K562 (cell line): ENCODE measurements around the gene IDUA. TPM values are rescaled to one million over a fixed set of nuclear protein-coding genes. Genes with fewer than 3 reads are reported as not detected.

Source experiments
- ATAC-seq: fragments of 200-7000 bp; cut with Tn5 transposase; 3 replicates; pipeline ENCODE4 v1.9.1; 2020; ENCODE audit warnings: moderate library complexity
- BruUV-seq: library from RNA; stranded (reverse); fragments of 400-500 nt; replicated peaks from 2 replicates; lab custom pipeline; 2021; lab: Mats Ljungman, UMichigan
- CTCF ChIA-PET: fragments of 300-600 bp; formaldehyde crosslinking; extraction: SDS; loops from one replicate; lab custom pipeline; 2021; ENCODE audit warnings: low intra/inter-chr PET ratio; lab: Yijun Ruan, JAX
- POLR2A ChIA-PET: fragments of 300-600, 350-650 bp; sonication (Branson Sonifier 250); formaldehyde crosslinking; extraction: SDS; loops from one replicate; lab custom pipeline; 2021; ENCODE audit warnings: antibody characterized with exemption, inconsistent platforms; lab: Yijun Ruan, JAX
- DNase-seq, 4 experiments: peaks; one replicate each; pipeline versions ENCODE4 v3.0.0 to v3.0.0-alpha.2; 2011 to 2018; ENCODE audit warnings: low spot score in 3 of 4, mixed read lengths in 3 of 4; ENCODE audit errors: extremely low read depth in 1 of 4
- FAIRE-seq: peaks from 2 replicates; lab custom pipeline; 2011; peaks lifted over from hg19 to GRCh38; lab: Jason Lieb, UNC
- H2AFZ ChIP-seq: 2 replicates; pipeline ENCODE4 v1.6.0; 2011; ENCODE audit warnings: low read depth, low read length, control low read depth, inconsistent platforms
- H3K27ac ChIP-seq: fragments of 200-600 bp; 3 replicates; pipeline ENCODE4 v1.8.0; 2011; ENCODE audit warnings: low read depth, mild to moderate bottlenecking, control low read depth, inconsistent platforms, low read length, moderate library complexity, mixed read lengths; ENCODE audit errors: extremely low read depth
- H3K27me3 ChIP-seq, 2 experiments: fragments of 300-600 bp in 1 of 2; 2 replicates in 1 of 2; 3 replicates in 1 of 2; pipeline versions ENCODE4 v1.6.0 to v1.8.0; 2011; ENCODE audit warnings: inconsistent platforms in 2 of 2, low read length in 2 of 2, mild to moderate bottlenecking in 1 of 2, mixed read lengths in 1 of 2, moderate library complexity in 1 of 2; ENCODE audit not compliant: control insufficient read depth in 2 of 2, insufficient read depth in 2 of 2
- H3K36me3 ChIP-seq: fragments of 300-600 bp; 3 replicates; pipeline ENCODE4 v1.8.0; 2011; ENCODE audit warnings: mild to moderate bottlenecking, low read length, inconsistent platforms; ENCODE audit not compliant: control insufficient read depth, insufficient read depth
- H3K4me1 ChIP-seq, 2 experiments: fragments of 200-600 bp in 1 of 2; replicated peaks in 1 of 2; 2 replicates in 1 of 2; 3 replicates in 1 of 2; pipeline versions ENCODE4 v1.5.1 to v1.8.0; 2011; ENCODE audit warnings: inconsistent platforms in 2 of 2, low read length in 2 of 2, mild to moderate bottlenecking in 1 of 2, mixed read lengths in 1 of 2, moderate library complexity in 1 of 2; ENCODE audit not compliant: control insufficient read depth in 2 of 2, insufficient read depth in 2 of 2
- H3K4me2 ChIP-seq: 2 replicates; pipeline ENCODE4 v1.6.1; 2011; ENCODE audit warnings: low read length, control low read depth, inconsistent platforms, mixed read lengths; ENCODE audit not compliant: insufficient read depth
- H3K4me3 ChIP-seq: fragments of 200-600 bp; sonication (generic), shearing (Covaris generic); 2 replicates; pipeline ENCODE4 v1.5.1; 2016; ENCODE audit warnings: control low read depth, inconsistent platforms
- H3K79me2 ChIP-seq: fragments of 200-600 bp; 3 replicates; pipeline ENCODE4 v1.8.0; 2011; ENCODE audit warnings: low read length, inconsistent platforms; ENCODE audit not compliant: control insufficient read depth, insufficient read depth
- H3K9ac ChIP-seq, 2 experiments: 2 replicates each; pipeline versions ENCODE4 v1.6.0 to v1.6.1; 2011; ENCODE audit warnings: low read depth in 2 of 2, low read length in 2 of 2, control low read depth in 1 of 2, inconsistent platforms in 1 of 2, mild to moderate bottlenecking in 1 of 2, mixed read lengths in 1 of 2; ENCODE audit not compliant: insufficient read depth in 1 of 2
- H3K9me1 ChIP-seq: one replicate; pipeline ENCODE4 v1.6.0; 2011; ENCODE audit warnings: inconsistent platforms, mild to moderate bottlenecking, low read length, moderate library complexity; ENCODE audit not compliant: control insufficient read depth, insufficient read depth
- H3K9me3 ChIP-seq: replicated peaks from 2 replicates; pipeline ENCODE4 v1.5.1; 2011; ENCODE audit warnings: low read depth, low read length, inconsistent platforms; ENCODE audit not compliant: control insufficient read depth, insufficient read depth
- H4K20me1 ChIP-seq: replicated peaks from 2 replicates; pipeline ENCODE4 v1.6.1; 2011; ENCODE audit warnings: low read length, inconsistent platforms, mixed read lengths; ENCODE audit not compliant: control insufficient read depth, insufficient read depth
- ATF7 ChIP-seq: fragments of 450-650 bp; IDR thresholded peaks from 2 replicates; pipeline ENCODE4 v1.7.1; 2014; ENCODE audit warnings: mild to moderate bottlenecking, moderate library complexity
- C11orf30 ChIP-seq: fragments of 450-650 bp; IDR thresholded peaks from 2 replicates; pipeline ENCODE4 v1.6.1; 2016; ENCODE audit warnings: low read depth, mild to moderate bottlenecking
- CREB1 ChIP-seq, 2 experiments: sonication (generic) in 1 of 2; formaldehyde crosslinking in 1 of 2; IDR thresholded peaks; 2 replicates each; pipeline versions ENCODE4 v1.6.1 to v1.8.0; 2012 to 2022; ENCODE audit warnings: inconsistent platforms in 1 of 2, mild to moderate bottlenecking in 1 of 2, missing genetic modification reagents in 1 of 2, moderate library complexity in 1 of 2
- EP400 ChIP-seq: fragments of 450-650 bp; IDR thresholded peaks from 2 replicates; pipeline ENCODE4 v1.6.1; 2017; ENCODE audit warnings: antibody characterized with exemption, mild to moderate bottlenecking, moderate library complexity
- HLTF ChIP-seq: fragments of 450-650 bp; IDR thresholded peaks from 2 replicates; pipeline ENCODE4 v1.6.1; 2016
- KAT7 ChIP-seq: sonication (generic); formaldehyde crosslinking; IDR thresholded peaks from 2 replicates; pipeline ENCODE4 v1.8.0; 2022; ENCODE audit warnings: missing genetic modification reagents, mild to moderate bottlenecking, borderline replicate concordance
- MAZ ChIP-seq, 2 experiments: fragments of 450-650 bp in 1 of 2; sonication (generic) in 1 of 2; formaldehyde crosslinking; IDR thresholded peaks in 1 of 2; conservative IDR thresholded peaks in 1 of 2; 2 replicates each; pipeline versions ENCODE4 v1.4.0 to v1.5.0; 2020; ENCODE audit warnings: mild to moderate bottlenecking in 1 of 2, missing genetic modification reagents in 1 of 2
- MBD1 ChIP-seq: fragments of 250-450 bp; sonication (Bioruptor Pico); IDR thresholded peaks from 2 replicates; pipeline ENCODE4 v1.8.0; 2022; ENCODE audit warnings: inconsistent platforms
- MTA2 ChIP-seq: fragments of 450-650 bp; IDR thresholded peaks from 2 replicates; pipeline ENCODE4 v1.6.1; 2016; ENCODE audit warnings: low read depth
- NEUROD1 ChIP-seq: fragments of 150-350 bp; IDR thresholded peaks from 2 replicates; pipeline ENCODE4 v1.6.1; 2014; ENCODE audit warnings: borderline replicate concordance, low read length, low read depth; ENCODE audit not compliant: partially characterized antibody
- RHOXF2B ChIP-seq: fragments of 250-450 bp; sonication (Bioruptor Pico); conservative IDR thresholded peaks from 2 replicates; pipeline ENCODE4 v1.5.1; 2021
- SMAD4 ChIP-seq: fragments of 250-450 bp; sonication (Bioruptor Pico); conservative IDR thresholded peaks from 2 replicates; pipeline ENCODE4 v1.8.0; 2021; ENCODE audit warnings: inconsistent platforms, mild to moderate bottlenecking, moderate library complexity
- SMC3 ChIP-seq: conservative IDR thresholded peaks from 2 replicates; pipeline ENCODE4 v1.6.1; 2011; ENCODE audit warnings: low read depth, low read length, improper control_type of control experiment; ENCODE audit not compliant: insufficient read depth
- SRSF3 ChIP-seq: fragments of 200-400 bp; formaldehyde crosslinking; IDR thresholded peaks from 2 replicates; pipeline ENCODE4 v1.6.1; 2016; ENCODE audit warnings: mild to moderate bottlenecking, low read length, moderate library complexity; ENCODE audit not compliant: insufficient read depth
- SUPT5H ChIP-seq: fragments of 450-650 bp; IDR thresholded peaks from 2 replicates; pipeline ENCODE4 v1.6.1; 2016
- TAF9B ChIP-seq: fragments of 450-650 bp; IDR thresholded peaks from 2 replicates; pipeline ENCODE4 v1.6.1; 2018; ENCODE audit warnings: mild to moderate bottlenecking; ENCODE audit not compliant: partially characterized antibody
- THRAP3 ChIP-seq: fragments of 450-650 bp; IDR thresholded peaks from 2 replicates; pipeline ENCODE4 v1.6.1; 2016; ENCODE audit warnings: mild to moderate bottlenecking, inconsistent platforms, borderline replicate concordance
- ZBTB1 ChIP-seq: sonication (generic); formaldehyde crosslinking; IDR thresholded peaks from 2 replicates; pipeline ENCODE4 v1.8.1; 2023; ENCODE audit warnings: missing genetic modification reagents, low read depth, mild to moderate bottlenecking, borderline replicate concordance
- ZNF12 ChIP-seq: sonication (generic); formaldehyde crosslinking; IDR thresholded peaks from 2 replicates; pipeline ENCODE4 v1.4.0; 2020; ENCODE audit warnings: mild to moderate bottlenecking, missing genetic modification reagents
- ZNF274 ChIP-seq: IDR thresholded peaks from 2 replicates; pipeline ENCODE4 v1.6.1; 2011; ENCODE audit warnings: low read depth, mild to moderate bottlenecking, low read length, moderate library complexity, borderline replicate concordance
- ZNF586 ChIP-seq: fragments of 450-650 bp; formaldehyde crosslinking; conservative IDR thresholded peaks from 2 replicates; pipeline ENCODE4 v1.4.0; 2020; ENCODE audit warnings: mild to moderate bottlenecking, moderate library complexity
- WGBS: fragments of 100-300 bp; shearing (Covaris generic); methylation state at CpG from one replicate; pipeline ENCODE4 v1.1.6; 2016; ENCODE audit warnings: low coverage, mixed read lengths; ENCODE audit not compliant: insufficient coverage; ENCODE audit errors: missing lambda C conversion rate; 5-methylcytosine and 5-hydroxymethylcytosine counted together
- in situ Hi-C: fragments of 300-500 bp; cut with MboI; formaldehyde crosslinking; loops from 4 replicates; pipeline ENCODE4 v1.15.0; 2018; ENCODE audit warnings: inconsistent platforms, mixed read lengths
- intact Hi-C: fragments of 100-400 bp; cut with micrococcal nuclease; formaldehyde crosslinking; loops from 2 replicates; pipeline ENCODE4 v1.14.2; 2022
- polyA plus RNA-seq, 8 experiments: library from polyadenylated mRNA; depleted of rRNA in 4 of 8; stranded (reverse) in 5 of 8; unstranded in 3 of 8; fragments of >200 nt; fragmentation: Nextera tagmentation in 2 of 8; fragmentation: Illumina TruSeq in 1 of 8; extraction: Ambion mirVana in 2 of 8; extraction: Trizol in 1 of 8; gene quantifications; 2 replicates each; pipeline versions ENCODE4 v1.2.1 to v1.2.3, GENCODE V29; 2011 to 2014; ENCODE audit warnings: inconsistent platforms in 1 of 8, missing spikeins in 1 of 8
- total RNA-seq, 7 experiments: library from RNA; depleted of rRNA in 6 of 7; stranded (reverse); fragments of >200 nt in 6 of 7; fragmentation: Illumina TruSeq in 2 of 7; extraction: Trizol in 2 of 7; gene quantifications; 2 replicates each; pipeline versions ENCODE4 v1.2.1 to v1.2.3, GENCODE V29; 2011 to 2021; ENCODE audit warnings: low replicate concordance in 1 of 7

Gene IDUA
- total and polyA plus RNA-seq, 9 of the 15 experiments (the other 6 are each of a cell fraction or from before 2014, with no cell fraction given) = 0.04 to 16.1 (median 1.2) TPM

GRCh38 chr4:996030-996996 lies 9.5 kb downstream of the IDUA start:
- DNase-seq (peak; percentile 66 to 93 (median 80)), ATAC-seq (peak; percentile 75), FAIRE-seq (peak; percentile 99)
- 10% methylated on average over 12 of the region's 15 CpGs for WGBS
- H3K27me3 ChIP-seq = no peaks in the 10 kb centered on the region
- intact Hi-C loops = loop anchor here (10.0 kb wide), 1 partner anchor 48 kb away; no protein-coding TSS in a partner anchor
- in situ Hi-C loops = no loop called here
- peaks cover 23% of the 10 kb centered on the region; the same call in 2 of the 3 replicates for H3K79me2 ChIP-seq
- peak overlapping the region; percentile 47 for H3K4me3 ChIP-seq
- peaks cover 41 to 78% of the 10 kb centered on the region in 2 experiments for H3K4me1 ChIP-seq
- no peaks in the 10 kb centered on the region for H3K9me1 ChIP-seq
- H3K27ac ChIP-seq = peak overlapping the region; percentile 81
- ChIA-PET POLR2A (interaction anchor here (0.7 to 1.2 kb wide), 2 partner anchors 9 to 11 kb away, joined by 3 to 5 read pairs; partner anchors contain the start of gene IDUA), CTCF (no interaction called here)
- H3K9me3 ChIP-seq = no peaks in the 10 kb centered on the region
- peak overlapping the region; percentile 32; the same call in 1 of the 2 replicates for H2AFZ ChIP-seq
- H3K4me2 ChIP-seq = peak overlapping the region; percentile 77
- H4K20me1 ChIP-seq = no peaks in the 10 kb centered on the region
- peaks cover 8% of the 10 kb centered on the region; the same call in 1 of the 3 replicates for H3K36me3 ChIP-seq
- BruUV-seq = no TSS peak
- H3K9ac ChIP-seq = peak overlapping the region; percentile 78 to 94
- TF ChIP-seq HLTF (no peak), SRSF3 (no peak), THRAP3 (no peak), MBD1 (CRISPR knock-in tag) (no peak), SMAD4 (CRISPR knock-in tag) (peak; percentile 48), EP400 (peak; percentile 32), C11orf30 (no peak), TAF9B (peak; percentile 68), MAZ (CRISPR knock-in tag; conservative IDR thresholded peaks at IDR 0.05 in 1 of 2, IDR thresholded peaks at IDR 0.05 in 1 of 2) (peak; percentile 53 to 57; a peak in 2 of 4 replicates), ZNF12 (CRISPR knock-in tag) (no peak), NEUROD1 (peak; percentile 54), RHOXF2B (CRISPR knock-in tag) (0 out of 2 replicates have a peak, but pooled peaks have one; percentile 31), SUPT5H (peak; percentile 55; the same call in 1 of the 2 replicates), KAT7 (no peak), ATF7 (peak; percentile 94), ZBTB1 (CRISPR knock-in tag) (peak; percentile 41; the same call in 1 of the 2 replicates), SMC3 (no peak), ZNF274 (no peak), CREB1 (IDR thresholded peaks at IDR 0.05) (no peak), CREB1 (CRISPR knock-in tag; IDR thresholded peaks at IDR 0.05) (peak; percentile 55; the same call in 1 of the 2 replicates), ZNF586 (CRISPR knock-in tag) (no peak), MTA2 (no peak; the same call in 1 of the 2 replicates)
